Right renal pelvis (tissue), 4 donors: ENCODE measurements around the gene KLF11. TPM values are rescaled to one million over a fixed set of nuclear protein-coding genes. Genes with fewer than 3 reads are reported as not detected.

Experiments used
- DNase-seq, 4 donors: peaks; one replicate each; pipeline ENCODE4 v3.0.0-alpha.2; 2013; ENCODE audit warnings: low read depth in 4 of 4, low spot score in 3 of 4, missing footprints in 1 of 4
- polyA plus RNA-seq, 4 donors: library from polyadenylated mRNA; unstranded; fragments of 120-200 nt; gene quantifications; one replicate each; pipeline ENCODE4 v1.2.1, GENCODE V29; 2013; ENCODE audit not compliant: insufficient read length in 4 of 4

The KLF11 gene
- polyA plus RNA-seq, 4 donors, result 23.8 to 27.4 (median 26.4) TPM

- DNase-seq, result no peak
Measured at GRCh38 chr2:10059552-10060335, 16.4 kb downstream of the KLF11 start.

- no peak for DNase-seq
Measured at GRCh38 chr2:10061221-10061925, 18.0 kb downstream of the KLF11 start.

GRCh38 chr2:10062931-10063365 is 19.6 kb downstream of the KLF11 start:
- no peak for DNase-seq

GRCh38 chr2:10063566-10063965 is 20.2 kb downstream of the KLF11 start:
- DNase-seq, result no peak

GRCh38 chr2:10064932-10065772 is 21.8 kb downstream of the KLF11 start:
- no peak for DNase-seq

GRCh38 chr2:10065773-10066055 is 22.4 kb downstream of the KLF11 start:
- DNase-seq, result no peak

GRCh38 chr2:10067330-10067729 is 24.0 kb downstream of the KLF11 start:
- DNase-seq, result no peak

GRCh38 chr2:10067881-10068280 is 24.5 kb downstream of the KLF11 start:
- DNase-seq, result no peak

GRCh38 chr2:10071176-10071575 is 27.8 kb downstream of the KLF11 start:
- DNase-seq, result no peak

GRCh38 chr2:10071595-10071994 is 28.2 kb downstream of the KLF11 start:
- no peak for DNase-seq

GRCh38 chr2:10072656-10073480 is 29.5 kb downstream of the KLF11 start:
- DNase-seq, result peak; percentile 79 to 88 (median 84)

GRCh38 chr2:10073706-10074105 is 30.4 kb downstream of the KLF11 start:
- no peak for DNase-seq

- DNase-seq, result no peak
Measured at GRCh38 chr2:10075101-10075500, 31.8 kb downstream of the KLF11 start.

- no peak for DNase-seq
Measured at GRCh38 chr2:10075571-10076209, 32.3 kb downstream of the KLF11 start.

- no peak for DNase-seq
Measured at GRCh38 chr2:10076511-10076910, 33.2 kb downstream of the KLF11 start.

GRCh38 chr2:10076988-10077527 is 33.7 kb downstream of the KLF11 start:
- no peak for DNase-seq

- no peak for DNase-seq
Measured at GRCh38 chr2:10078001-10078400, 34.7 kb downstream of the KLF11 start.

- DNase-seq, result no peak
Measured at GRCh38 chr2:10078704-10079265, 35.4 kb downstream of the KLF11 start.

- DNase-seq, result no peak
Measured at GRCh38 chr2:10079266-10079869, 36.0 kb downstream of the KLF11 start.
